HFFc6 (cell line): ENCODE measurements around the gene SLC1A1. TPM values are rescaled to one million over a fixed set of nuclear protein-coding genes. Genes with fewer than 3 reads are reported as not detected.
"Not testable (repeated sequence)": the region's sequence is repeated elsewhere in the genome, so short reads cannot be mapped to it uniquely, and the experiment has no call there.

Experiments
- DNase-seq: peaks from one replicate; pipeline ENCODE4 v3.0.0-alpha.2; 2018
- H3K27ac Mint-ChIP-seq: 2 replicates; pipeline ENCODE4 v1.8.0; 2020; ENCODE audit warnings: mild to moderate bottlenecking, mixed read lengths
- H3K27me3 Mint-ChIP-seq: 2 replicates; pipeline ENCODE4 v1.8.0; 2021; ENCODE audit warnings: mild to moderate bottlenecking, moderate library complexity, mixed read lengths; ENCODE audit not compliant: insufficient read depth
- H3K36me3 Mint-ChIP-seq: 2 replicates; pipeline ENCODE4 v1.8.0; 2021; ENCODE audit warnings: low read depth, mixed read lengths
- H3K4me1 Mint-ChIP-seq: 2 replicates; pipeline ENCODE4 v1.8.0; 2020; ENCODE audit warnings: low read depth, mixed read lengths
- H3K4me3 Mint-ChIP-seq: 2 replicates; pipeline ENCODE4 v1.8.0; 2020; ENCODE audit warnings: mild to moderate bottlenecking, moderate library complexity, mixed read lengths
- H3K9me3 Mint-ChIP-seq: 2 replicates; pipeline ENCODE4 v1.8.0; 2020; ENCODE audit warnings: mild to moderate bottlenecking, mixed read lengths
- CTCF ChIP-seq: fragments of 200-600 bp; sonication (generic); IDR thresholded peaks from 2 replicates; pipeline ENCODE4 v1.5.0; 2021; ENCODE audit warnings: antibody characterized with exemption, mild to moderate bottlenecking
- total RNA-seq, 6 experiments: library from RNA; stranded (reverse); fragmentation: NEBNext Ultra II Directional; extraction: Animal tissue kit (Norgen Biotek cat#: 25700); gene quantifications; 2 replicates in 1 of 6; 3 replicates in 5 of 6; pipeline ENCODE4 v1.2.3, GENCODE V29; 2021

SLC1A1 gene
- total RNA-seq, 6 experiments from 2014 or later: 0.43 to 1.4 (median 0.79) TPM

GRCh38 chr9:4517274-4517673 is 27.0 kb downstream of the SLC1A1 start:
- Mint-ChIP-seq H3K4me1 (no peaks in the 10 kb centered on the region), H3K27me3 (peaks cover 11% of the 10 kb centered on the region), H3K4me3 (no peak overlapping the region), H3K9me3 (no peaks in the 10 kb centered on the region), H3K36me3 (no peaks in the 10 kb centered on the region), H3K27ac (no peak overlapping the region)
- no peak for TF ChIP-seq CTCF
- DNase-seq: no peak

GRCh38 chr9:4519604-4520003 is 29.3 kb downstream of the SLC1A1 start:
- DNase-seq: no peak
- H3K9me3 Mint-ChIP-seq: no peaks in the 10 kb centered on the region
- no peak overlapping the region for H3K27ac Mint-ChIP-seq
- no peak overlapping the region for H3K4me3 Mint-ChIP-seq
- H3K27me3 Mint-ChIP-seq: peaks cover 6% of the 10 kb centered on the region
- no peaks in the 10 kb centered on the region for H3K36me3 Mint-ChIP-seq
- TF ChIP-seq CTCF: no peak
- no peaks in the 10 kb centered on the region for H3K4me1 Mint-ChIP-seq

GRCh38 chr9:4520055-4520454 is 29.8 kb downstream of the SLC1A1 start:
- Mint-ChIP-seq H3K4me1 (no peaks in the 10 kb centered on the region), H3K36me3 (no peaks in the 10 kb centered on the region), H3K27me3 (peaks cover 6% of the 10 kb centered on the region), H3K4me3 (no peak overlapping the region), H3K27ac (no peak overlapping the region), H3K9me3 (no peaks in the 10 kb centered on the region)
- DNase-seq: no peak
- no peak for TF ChIP-seq CTCF

- Mint-ChIP-seq H3K4me1 (peaks cover 14% of the 10 kb centered on the region), H3K27ac (peak overlapping the region; percentile 67; the same call in 1 of the 2 replicates), H3K36me3 (no peaks in the 10 kb centered on the region), H3K4me3 (no peak overlapping the region), H3K9me3 (no peaks in the 10 kb centered on the region; the same call in 1 of the 2 replicates), H3K27me3 (peaks cover 15% of the 10 kb centered on the region)
- no peak for TF ChIP-seq CTCF
- DNase-seq: peak; percentile 22
Observed at GRCh38 chr9:4530375-4530774, 40.1 kb downstream of the SLC1A1 start.

- not testable (repeated sequence) for H3K9me3 Mint-ChIP-seq, H3K4me3 Mint-ChIP-seq, H3K36me3 Mint-ChIP-seq
- H3K27ac Mint-ChIP-seq: peak overlapping the region; percentile 67; the same call in 1 of the 2 replicates
- DNase-seq: peak; percentile 48
- H3K4me1 Mint-ChIP-seq: peaks cover 14% of the 10 kb centered on the region
- peaks cover 15% of the 10 kb centered on the region for H3K27me3 Mint-ChIP-seq
Observed at GRCh38 chr9:4530831-4531230, 40.6 kb downstream of the SLC1A1 start.

- not testable (repeated sequence) for H3K36me3 Mint-ChIP-seq, H3K27ac Mint-ChIP-seq, DNase-seq, H3K4me3 Mint-ChIP-seq, H3K9me3 Mint-ChIP-seq
- peaks cover 14% of the 10 kb centered on the region for H3K4me1 Mint-ChIP-seq
- H3K27me3 Mint-ChIP-seq: peaks cover 15% of the 10 kb centered on the region
- peak; percentile 21; the same call in 1 of the 2 replicates for TF ChIP-seq CTCF
Observed at GRCh38 chr9:4531355-4531754, 41.1 kb downstream of the SLC1A1 start.

GRCh38 chr9:4533881-4534280 is 43.6 kb downstream of the SLC1A1 start:
- H3K27ac Mint-ChIP-seq, H3K36me3 Mint-ChIP-seq, H3K4me3 Mint-ChIP-seq, H3K9me3 Mint-ChIP-seq, DNase-seq: not testable (repeated sequence)
- Mint-ChIP-seq H3K27me3 (peaks cover 12% of the 10 kb centered on the region), H3K4me1 (peaks cover 14% of the 10 kb centered on the region)

- not testable (repeated sequence) for H3K4me3 Mint-ChIP-seq, H3K27me3 Mint-ChIP-seq, H3K9me3 Mint-ChIP-seq, H3K36me3 Mint-ChIP-seq, DNase-seq, H3K27ac Mint-ChIP-seq, H3K4me1 Mint-ChIP-seq
Observed at GRCh38 chr9:4536196-4536595, 45.9 kb downstream of the SLC1A1 start.
